ENCODE data around the gene PRUNE2. TPM values are rescaled to one million over a fixed set of nuclear protein-coding genes. Genes with fewer than 3 reads are reported as not detected.
A peak's percentile ranks its signal among the peaks of the same experiment; 100 is the strongest.

PRUNE2 gene
- total RNA-seq, 1 donor = 14.7 TPM

DNA sequence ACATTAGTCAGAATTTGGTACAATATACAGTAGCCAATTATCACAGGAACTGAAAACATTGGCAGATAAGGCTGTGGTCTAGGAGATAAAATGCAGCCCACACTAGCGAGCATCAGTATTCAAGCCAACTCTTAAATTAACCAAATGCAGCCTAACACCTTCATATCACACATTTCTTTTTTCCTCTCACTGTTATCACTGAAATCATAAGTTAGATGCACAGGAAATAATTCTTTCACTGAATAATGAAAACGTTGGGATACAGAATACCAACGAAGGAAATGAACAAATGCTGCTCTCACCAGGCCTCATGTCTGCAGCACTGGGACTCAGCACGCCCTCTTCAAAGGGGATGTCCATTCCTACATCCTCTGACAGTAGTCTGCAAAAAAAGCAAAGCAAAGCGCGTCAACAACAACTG is 250.8 kb downstream of the PRUNE2 start:
- no peak overlapping the region for H3K4me3 ChIP-seq (ENCODE audit: low read depth, low read length)
- DNase-seq (ENCODE audit: low read depth) = no peak
- TF ChIP-seq, protein P1, sequence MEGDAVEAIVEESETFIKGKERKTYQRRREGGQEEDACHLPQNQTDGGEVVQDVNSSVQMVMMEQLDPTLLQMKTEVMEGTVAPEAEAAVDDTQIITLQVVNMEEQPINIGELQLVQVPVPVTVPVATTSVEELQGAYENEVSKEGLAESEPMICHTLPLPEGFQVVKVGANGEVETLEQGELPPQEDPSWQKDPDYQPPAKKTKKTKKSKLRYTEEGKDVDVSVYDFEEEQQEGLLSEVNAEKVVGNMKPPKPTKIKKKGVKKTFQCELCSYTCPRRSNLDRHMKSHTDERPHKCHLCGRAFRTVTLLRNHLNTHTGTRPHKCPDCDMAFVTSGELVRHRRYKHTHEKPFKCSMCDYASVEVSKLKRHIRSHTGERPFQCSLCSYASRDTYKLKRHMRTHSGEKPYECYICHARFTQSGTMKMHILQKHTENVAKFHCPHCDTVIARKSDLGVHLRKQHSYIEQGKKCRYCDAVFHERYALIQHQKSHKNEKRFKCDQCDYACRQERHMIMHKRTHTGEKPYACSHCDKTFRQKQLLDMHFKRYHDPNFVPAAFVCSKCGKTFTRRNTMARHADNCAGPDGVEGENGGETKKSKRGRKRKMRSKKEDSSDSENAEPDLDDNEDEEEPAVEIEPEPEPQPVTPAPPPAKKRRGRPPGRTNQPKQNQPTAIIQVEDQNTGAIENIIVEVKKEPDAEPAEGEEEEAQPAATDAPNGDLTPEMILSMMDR (IDR thresholded peaks at IDR 0.05; ENCODE audit: insufficient read depth, low read length) = no peak

DNA sequence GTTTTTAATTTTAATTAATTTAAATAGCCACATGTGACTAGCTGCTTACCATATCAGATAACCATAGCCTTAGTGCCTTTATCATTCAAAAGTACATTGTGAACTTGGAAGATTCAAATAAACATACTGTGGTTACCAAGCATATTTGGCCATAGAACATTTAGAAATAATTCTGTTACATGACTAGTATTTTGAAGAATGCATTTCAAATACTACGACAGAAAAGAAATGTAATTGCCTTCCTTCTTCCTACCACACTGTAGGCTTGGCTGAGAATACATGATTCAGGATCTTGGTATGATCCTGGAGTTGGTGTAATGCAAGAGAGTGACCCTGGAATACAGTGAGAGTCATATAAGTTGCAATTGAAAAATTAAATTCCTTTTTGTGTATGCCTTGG is 251.3 kb downstream of the PRUNE2 start:
- DNase-seq (ENCODE audit: low read depth) = peak; percentile 95
- TF ChIP-seq, protein P1 (IDR thresholded peaks at IDR 0.05; ENCODE audit: insufficient read depth, low read length) = no peak
- H3K4me3 ChIP-seq (ENCODE audit: low read depth, low read length) = no peak overlapping the region

DNA sequence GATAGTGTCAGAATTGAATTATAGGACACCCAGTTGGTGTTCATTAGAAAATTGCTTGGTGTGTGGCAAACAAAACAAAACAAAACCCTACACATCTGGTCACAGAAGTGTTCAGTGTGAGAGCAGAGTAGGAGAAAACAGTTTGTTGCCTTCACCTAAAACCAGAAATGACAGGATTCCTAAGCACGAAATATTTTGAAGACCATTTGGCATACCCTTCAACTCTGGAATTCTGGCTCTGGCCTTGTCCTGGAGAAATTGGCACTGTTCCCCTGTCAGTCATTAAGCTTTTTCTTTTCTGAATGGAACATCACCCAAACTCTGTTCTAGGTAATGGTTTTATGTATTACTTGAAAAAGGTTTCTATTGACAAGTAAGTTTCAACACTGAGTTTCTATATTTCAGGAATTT is 251.9 kb downstream of the PRUNE2 start:
- TF ChIP-seq, protein P1 (IDR thresholded peaks at IDR 0.05; ENCODE audit: insufficient read depth, low read length) = no peak
- H3K4me3 ChIP-seq (ENCODE audit: low read depth, low read length) = no peak overlapping the region
- peak; percentile 62 for DNase-seq (ENCODE audit: low read depth)

DNA sequence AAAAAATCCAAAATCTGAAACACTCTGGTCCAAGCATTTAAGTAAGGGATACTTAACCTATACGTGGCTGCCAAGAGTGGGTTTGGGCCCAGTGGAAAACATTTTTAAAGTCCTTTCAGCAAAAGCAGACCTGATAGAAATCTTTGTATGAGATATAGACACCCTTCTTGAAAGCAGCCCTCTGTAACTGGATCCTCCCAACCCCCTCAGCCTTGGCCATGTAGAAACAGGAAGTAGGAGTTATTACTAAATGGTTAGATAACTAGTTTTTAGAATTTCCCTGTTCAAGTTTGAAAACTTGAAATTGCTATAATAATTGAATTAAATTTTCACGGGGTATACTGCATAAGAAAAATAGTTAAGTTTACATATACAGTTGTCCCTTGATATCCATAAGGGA is 253.0 kb downstream of the PRUNE2 start:
- TF ChIP-seq, protein P1 (IDR thresholded peaks at IDR 0.05; ENCODE audit: insufficient read depth, low read length) = no peak
- peak; percentile 30 for DNase-seq (ENCODE audit: low read depth)
- H3K4me3 ChIP-seq (ENCODE audit: low read depth, low read length) = no peak overlapping the region

DNA sequence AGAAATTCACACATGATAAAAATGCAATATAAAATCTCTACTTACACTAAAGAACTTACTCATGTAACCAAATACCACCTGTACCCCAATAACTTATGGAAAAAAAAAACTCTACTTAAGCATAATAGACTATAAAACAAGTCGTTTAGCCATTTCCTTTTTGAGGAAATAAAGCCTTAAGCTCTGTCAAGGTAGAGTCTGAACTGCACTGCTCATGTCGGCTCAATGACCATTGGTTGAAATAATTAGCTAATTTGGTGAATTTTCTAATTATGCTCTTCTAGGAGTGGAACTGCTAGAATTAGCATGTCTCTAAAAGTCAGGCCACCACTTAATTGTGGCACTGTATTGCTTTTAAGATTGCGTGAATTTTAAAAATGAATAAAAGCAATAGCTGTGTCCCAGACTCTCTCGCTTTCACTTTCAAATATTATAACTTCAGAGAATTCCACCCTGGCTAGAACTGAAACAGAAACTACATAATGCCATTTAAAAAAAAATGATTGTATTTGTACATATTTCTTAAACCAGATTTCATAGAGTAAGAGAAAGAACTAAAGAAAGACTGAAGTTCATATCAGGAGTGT is 254.7 kb downstream of the PRUNE2 start:
- DNase-seq (ENCODE audit: low read depth) = peak; percentile 40
- TF ChIP-seq, protein P1 (IDR thresholded peaks at IDR 0.05; ENCODE audit: insufficient read depth, low read length) = no peak
- peak overlapping the region; percentile 36 for H3K4me3 ChIP-seq (ENCODE audit: low read depth, low read length)

DNA sequence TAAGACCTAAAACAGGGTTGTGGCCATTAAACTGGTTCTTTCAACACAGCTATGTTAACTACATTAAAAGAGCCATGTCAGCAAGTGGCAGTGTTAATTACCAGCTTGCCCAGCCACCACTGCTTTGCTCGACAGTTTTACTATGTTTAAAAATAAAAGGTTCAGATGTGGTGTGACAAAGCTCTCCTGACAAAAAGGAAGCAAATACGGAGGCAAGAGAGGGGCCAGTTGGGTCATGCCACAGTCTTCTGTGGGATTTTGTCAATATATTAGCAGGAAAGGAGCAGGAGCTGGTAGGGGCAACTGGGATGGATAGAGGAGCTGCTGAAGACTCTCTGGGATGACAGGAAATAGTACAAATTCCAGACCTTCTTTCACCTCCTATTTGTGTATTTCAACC is 255.2 kb downstream of the PRUNE2 start:
- DNase-seq (ENCODE audit: low read depth) = no peak
- H3K4me3 ChIP-seq (ENCODE audit: low read depth, low read length) = no peak overlapping the region
- TF ChIP-seq, protein P1 (IDR thresholded peaks at IDR 0.05; ENCODE audit: insufficient read depth, low read length) = no peak

DNA sequence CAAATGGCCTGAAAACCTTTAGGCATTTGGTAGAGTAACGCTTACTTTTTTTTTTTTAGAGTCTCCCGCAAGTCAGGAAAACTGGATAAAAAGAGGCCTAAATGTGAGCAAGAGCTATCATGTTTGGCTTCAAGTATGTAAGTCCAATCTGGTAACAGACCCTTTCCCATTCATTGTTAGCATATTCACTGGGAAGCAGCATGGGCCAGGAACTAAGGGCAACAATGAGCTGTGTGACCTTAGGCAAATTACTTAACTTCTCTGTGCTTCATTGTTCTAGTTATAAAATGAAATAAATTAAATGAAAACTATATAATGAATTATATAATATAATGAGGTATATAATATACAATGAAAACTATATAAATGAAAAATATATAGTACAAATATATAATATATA is 256.0 kb downstream of the PRUNE2 start:
- DNase-seq (ENCODE audit: low read depth) = no peak
- TF ChIP-seq, protein P1 (IDR thresholded peaks at IDR 0.05; ENCODE audit: insufficient read depth, low read length) = no peak
- H3K4me3 ChIP-seq (ENCODE audit: low read depth, low read length) = no peak overlapping the region

Data from fibroblast of the aortic adventitia (primary cell).